Vagina (tissue), 2 donors: ENCODE data around the gene VPS45. TPM values are rescaled to one million over a fixed set of nuclear protein-coding genes. Genes with fewer than 3 reads are reported as not detected.

Source experiments
- DNase-seq, 2 donors: peaks; one replicate each; pipeline ENCODE4 v3.0.0-alpha.2; 2017; ENCODE audit errors: extremely low spot score in 2 of 2
- H3K27ac ChIP-seq: fragments of 200-600 bp; sonication (generic); one replicate; pipeline ENCODE4 v1.5.1; 2019
- H3K27me3 ChIP-seq: fragments of 200-600 bp; sonication (generic); one replicate; pipeline ENCODE4 v1.5.1; 2019
- H3K36me3 ChIP-seq, 2 donors: fragments of 200-600 bp; sonication (generic); one replicate each; pipeline ENCODE4 v1.5.1; 2017 to 2019
- H3K4me1 ChIP-seq: fragments of 200-600 bp; sonication (generic); one replicate; pipeline ENCODE4 v1.5.1; 2019
- H3K4me3 ChIP-seq, 2 donors: fragments of 200-600 bp; sonication (generic); 1 replicate in 1 of 2; 2 replicates in 1 of 2; pipeline ENCODE4 v1.5.1; 2016 to 2019
- H3K9me3 ChIP-seq: fragments of 200-600 bp; sonication (generic); one replicate; pipeline ENCODE4 v1.5.1; 2019
- POLR2A ChIP-seq, 2 donors: fragments of 450-650 bp; IDR thresholded peaks; one replicate each; pipeline ENCODE4 v1.6.1; 2017; ENCODE audit warnings: antibody characterized with exemption in 2 of 2, mild to moderate bottlenecking in 2 of 2, moderate library complexity in 2 of 2
- POLR2AphosphoS5 ChIP-seq, 2 donors: sonication (generic); formaldehyde crosslinking; IDR thresholded peaks; one replicate each; pipeline ENCODE4 v1.9.0; 2017; ENCODE audit warnings: antibody characterized with exemption in 2 of 2, mild to moderate bottlenecking in 2 of 2, low read depth in 1 of 2; ENCODE audit not compliant: insufficient read depth in 1 of 2
- intact Hi-C: fragments of 100-400 bp; cut with DNase I; formaldehyde crosslinking; loops from one replicate; pipeline ENCODE4 v1.15.1; 2023
- total RNA-seq: library from RNA; depleted of rRNA; stranded (reverse); fragments of >200 nt; gene quantifications from one replicate; pipeline ENCODE4 v1.2.3, GENCODE V29; 2016
- TF ChIP-seq, protein P1 (sequence below), 3 experiments: fragments of 450-650 bp in 2 of 3; fragments of 200-600 bp in 1 of 3; sonication (generic) in 1 of 3; IDR thresholded peaks; one replicate each; pipeline ENCODE4 v1.5.1; 2017 to 2019; ENCODE audit warnings: antibody characterized with exemption in 3 of 3, mild to moderate bottlenecking in 2 of 3, moderate library complexity in 2 of 3

The VPS45 gene
- total RNA-seq, 1 donor from 2014 or later = 32.2 TPM

DNA sequence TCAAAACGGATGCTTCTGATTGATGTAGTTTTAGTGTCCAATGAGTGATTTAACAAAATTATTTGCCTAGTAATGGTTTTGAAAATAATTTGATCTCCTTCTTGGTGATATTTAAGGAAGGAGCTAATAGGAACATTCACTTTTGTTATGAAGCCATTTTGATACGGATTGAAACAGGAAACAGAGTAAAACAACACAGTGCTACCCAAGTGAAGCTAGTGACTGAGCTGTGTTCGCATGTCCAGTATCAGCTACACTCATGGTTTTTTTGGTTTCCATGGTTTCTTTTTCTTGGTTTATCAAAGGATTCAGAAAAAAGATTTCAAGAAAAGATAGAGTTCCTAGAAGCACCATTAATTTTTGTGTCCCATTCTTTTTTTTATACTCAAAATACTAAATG, 42.0 kb downstream of the VPS45 start:
- Histone ChIP-seq H3K27ac (no peak overlapping the region), H3K4me3 (no peak overlapping the region), H3K27me3 (no peaks in the 10 kb centered on the region), H3K9me3 (no peaks in the 10 kb centered on the region), H3K4me1 (no peaks in the 10 kb centered on the region), H3K36me3 (peaks cover 0 to 10% of the 10 kb centered on the region in 2 donors)
- intact Hi-C loops = no loop called here
- TF ChIP-seq POLR2A (IDR thresholded peaks at IDR 0.05) (no peak), POLR2AphosphoS5 (IDR thresholded peaks at IDR 0.05; ENCODE audit: insufficient read depth in 1 of 2, low read depth in 1 of 2) (no peak)
- TF ChIP-seq, protein P1, sequence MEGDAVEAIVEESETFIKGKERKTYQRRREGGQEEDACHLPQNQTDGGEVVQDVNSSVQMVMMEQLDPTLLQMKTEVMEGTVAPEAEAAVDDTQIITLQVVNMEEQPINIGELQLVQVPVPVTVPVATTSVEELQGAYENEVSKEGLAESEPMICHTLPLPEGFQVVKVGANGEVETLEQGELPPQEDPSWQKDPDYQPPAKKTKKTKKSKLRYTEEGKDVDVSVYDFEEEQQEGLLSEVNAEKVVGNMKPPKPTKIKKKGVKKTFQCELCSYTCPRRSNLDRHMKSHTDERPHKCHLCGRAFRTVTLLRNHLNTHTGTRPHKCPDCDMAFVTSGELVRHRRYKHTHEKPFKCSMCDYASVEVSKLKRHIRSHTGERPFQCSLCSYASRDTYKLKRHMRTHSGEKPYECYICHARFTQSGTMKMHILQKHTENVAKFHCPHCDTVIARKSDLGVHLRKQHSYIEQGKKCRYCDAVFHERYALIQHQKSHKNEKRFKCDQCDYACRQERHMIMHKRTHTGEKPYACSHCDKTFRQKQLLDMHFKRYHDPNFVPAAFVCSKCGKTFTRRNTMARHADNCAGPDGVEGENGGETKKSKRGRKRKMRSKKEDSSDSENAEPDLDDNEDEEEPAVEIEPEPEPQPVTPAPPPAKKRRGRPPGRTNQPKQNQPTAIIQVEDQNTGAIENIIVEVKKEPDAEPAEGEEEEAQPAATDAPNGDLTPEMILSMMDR (IDR thresholded peaks at IDR 0.05) = no peak
- no peak for DNase-seq

DNA sequence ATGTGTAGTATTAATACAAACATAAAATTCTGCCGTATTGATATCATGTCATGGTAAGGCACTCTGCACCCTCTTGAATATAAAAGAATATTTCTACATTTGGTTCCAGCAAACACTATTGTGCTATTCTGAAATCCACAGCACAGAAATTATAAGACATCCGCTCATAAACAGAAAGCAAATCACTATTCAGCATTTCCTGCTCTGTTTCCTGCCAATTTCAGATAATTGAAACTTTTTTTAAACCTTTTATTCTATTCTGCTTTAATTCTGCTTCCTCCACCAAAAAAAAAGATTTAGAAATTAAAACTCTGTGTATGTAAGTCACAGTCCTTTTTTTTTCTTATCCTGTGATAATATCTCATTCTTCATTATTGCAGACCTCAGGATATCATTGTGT, 42.5 kb downstream of the VPS45 start:
- peaks cover 0 to 10% of the 10 kb centered on the region in 2 donors for H3K36me3 ChIP-seq
- no peak for DNase-seq
- H3K4me3 ChIP-seq = no peak overlapping the region
- TF ChIP-seq POLR2AphosphoS5 (IDR thresholded peaks at IDR 0.05; ENCODE audit: insufficient read depth in 1 of 2, low read depth in 1 of 2) (no peak), POLR2A (IDR thresholded peaks at IDR 0.05) (no peak)
- TF ChIP-seq, protein P1 (IDR thresholded peaks at IDR 0.05) = no peak
- no peaks in the 10 kb centered on the region for H3K27me3 ChIP-seq
- H3K27ac ChIP-seq = no peak overlapping the region
- intact Hi-C loops = no loop called here
- peaks cover under 1% of the 10 kb centered on the region for H3K9me3 ChIP-seq
- H3K4me1 ChIP-seq = no peaks in the 10 kb centered on the region

DNA sequence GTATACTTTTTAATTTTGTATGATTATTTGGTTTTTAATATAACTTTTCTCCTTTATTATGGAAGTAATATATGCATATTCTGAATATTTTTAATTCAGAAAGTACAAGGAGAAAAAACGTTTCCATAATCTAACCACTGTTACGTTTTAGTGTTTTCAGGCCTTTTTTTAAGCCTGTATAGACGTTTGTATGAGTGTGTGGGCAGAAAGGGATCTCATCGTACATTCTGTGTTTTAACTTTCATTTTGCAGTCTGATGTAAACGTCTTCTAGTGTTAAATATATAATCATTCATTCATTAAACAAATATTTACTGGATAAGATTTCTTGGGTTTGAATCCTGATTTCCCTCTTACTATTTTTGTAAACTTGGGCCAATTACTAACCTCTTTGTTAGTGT, 44.1 kb downstream of the VPS45 start:
- Histone ChIP-seq H3K4me1 (no peaks in the 10 kb centered on the region), H3K36me3 (peaks cover 0 to 10% of the 10 kb centered on the region in 2 donors), H3K27me3 (no peaks in the 10 kb centered on the region), H3K27ac (no peak overlapping the region), H3K9me3 (peaks cover 4% of the 10 kb centered on the region), H3K4me3 (no peak overlapping the region)
- DNase-seq = no peak
- no peak for TF ChIP-seq POLR2AphosphoS5 (IDR thresholded peaks at IDR 0.05; ENCODE audit: insufficient read depth in 1 of 2, low read depth in 1 of 2)
- TF ChIP-seq POLR2A (IDR thresholded peaks at IDR 0.05) = no peak
- TF ChIP-seq, protein P1 (IDR thresholded peaks at IDR 0.05) = no peak
- intact Hi-C loops = no loop called here

DNA sequence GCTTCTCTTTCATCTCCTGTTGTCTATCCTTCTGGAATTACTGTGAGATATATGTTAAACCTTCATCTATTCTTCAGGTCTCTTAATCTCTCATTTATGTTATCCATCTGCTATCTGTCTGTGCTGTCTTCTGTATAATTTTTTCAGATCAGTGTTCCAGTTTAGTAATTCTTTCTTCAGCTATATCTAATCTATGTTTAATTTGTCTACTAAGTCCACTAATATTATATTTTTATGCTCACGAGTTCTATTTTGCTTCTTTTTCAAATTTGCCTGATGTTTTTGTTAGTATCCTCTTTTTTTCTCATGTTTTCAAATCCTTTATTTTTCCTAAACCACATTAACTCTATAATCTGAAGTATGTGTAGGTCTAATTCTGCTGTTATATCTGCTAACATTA, 47.5 kb downstream of the VPS45 start:
- TF ChIP-seq POLR2A (IDR thresholded peaks at IDR 0.05) = no peak
- no peak for TF ChIP-seq POLR2AphosphoS5 (IDR thresholded peaks at IDR 0.05; ENCODE audit: insufficient read depth in 1 of 2, low read depth in 1 of 2)
- TF ChIP-seq, protein P1 (IDR thresholded peaks at IDR 0.05) = no peak
- Histone ChIP-seq H3K27ac (no peak overlapping the region), H3K9me3 (peaks cover 4% of the 10 kb centered on the region), H3K4me3 (no peak overlapping the region), H3K4me1 (no peaks in the 10 kb centered on the region), H3K27me3 (no peaks in the 10 kb centered on the region), H3K36me3 (peaks cover 0 to 10% of the 10 kb centered on the region in 2 donors)
- no peak for DNase-seq
- intact Hi-C loops = no loop called here

DNA sequence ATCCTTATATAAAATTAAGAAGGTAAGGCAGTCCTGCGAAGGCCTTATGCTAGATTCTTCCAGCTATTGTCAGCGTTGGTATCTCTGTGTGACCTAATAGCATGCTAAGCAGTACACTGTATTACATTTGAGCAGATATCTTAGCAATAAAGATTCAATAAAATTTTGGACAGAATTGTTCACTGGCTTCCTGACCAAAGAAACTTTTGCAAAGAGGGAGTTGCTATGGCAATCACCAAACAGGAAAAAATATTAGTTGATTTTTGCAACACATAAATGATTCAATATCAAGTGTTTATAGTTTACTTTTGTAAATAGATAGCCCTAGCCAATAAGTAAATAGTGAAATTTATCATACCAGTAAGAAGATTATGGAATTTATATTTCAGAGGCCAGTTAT, 51.1 kb downstream of the VPS45 start:
- H3K4me1 ChIP-seq = no peaks in the 10 kb centered on the region

More for the DNA sequence above, 51.1 kb downstream of the VPS45 start:
- Histone ChIP-seq H3K9me3 (peaks cover 4% of the 10 kb centered on the region), H3K4me3 (no peak overlapping the region), H3K27ac (no peak overlapping the region), H3K36me3 (peaks cover 0 to 4% of the 10 kb centered on the region in 2 donors), H3K27me3 (no peaks in the 10 kb centered on the region)
- no peak for DNase-seq
- TF ChIP-seq POLR2AphosphoS5 (IDR thresholded peaks at IDR 0.05; ENCODE audit: insufficient read depth in 1 of 2, low read depth in 1 of 2) = no peak
- TF ChIP-seq POLR2A (IDR thresholded peaks at IDR 0.05) = no peak
- TF ChIP-seq, protein P1 (IDR thresholded peaks at IDR 0.05) = no peak
- intact Hi-C loops = no loop called here
